Hypothalamus (tissue), 51 donors: ENCODE results near the gene CARMIL1.

Source experiments
- DNase-seq, 51 donors: peaks; one replicate each; lab custom pipeline; 2025; lab: John Stamatoyannopoulos, UW

CARMIL1 gene

GRCh38 chr6:25599516-25600085 lies 320.4 kb downstream of the CARMIL1 start:
- DNase-seq: no peak

GRCh38 chr6:25601800-25602673 lies 322.9 kb downstream of the CARMIL1 start:
- DNase-seq: peak in 1 of 51 donors; percentile 15

- DNase-seq: no peak
Measured at GRCh38 chr6:25602674-25602982, 323.5 kb downstream of the CARMIL1 start.

GRCh38 chr6:25603251-25603650 lies 324.1 kb downstream of the CARMIL1 start:
- no peak for DNase-seq

GRCh38 chr6:25606151-25606550 lies 327.0 kb downstream of the CARMIL1 start:
- DNase-seq: no peak

GRCh38 chr6:25608558-25609174 lies 329.5 kb downstream of the CARMIL1 start:
- DNase-seq: no peak

GRCh38 chr6:25612666-25613065 lies 333.5 kb downstream of the CARMIL1 start:
- no peak for DNase-seq

GRCh38 chr6:25613415-25613814 lies 334.2 kb downstream of the CARMIL1 start:
- no peak for DNase-seq

GRCh38 chr6:25614052-25614451 lies 334.9 kb downstream of the CARMIL1 start:
- DNase-seq: no peak

GRCh38 chr6:25615471-25615870 lies 336.3 kb downstream of the CARMIL1 start:
- DNase-seq: no peak

GRCh38 chr6:25617997-25618396 lies 338.8 kb downstream of the CARMIL1 start:
- DNase-seq: no peak

GRCh38 chr6:25619217-25619616 lies 340.0 kb downstream of the CARMIL1 start:
- no peak for DNase-seq

GRCh38 chr6:25620391-25620790 lies 341.2 kb downstream of the CARMIL1 start:
- DNase-seq: no peak

GRCh38 chr6:25623065-25623464 lies 343.9 kb downstream of the CARMIL1 start:
- no peak for DNase-seq

- DNase-seq: no peak
Measured at GRCh38 chr6:25623879-25624278, 344.7 kb downstream of the CARMIL1 start.

- DNase-seq: no peak
Measured at GRCh38 chr6:25627001-25627400, 347.8 kb downstream of the CARMIL1 start.

- no peak for DNase-seq
Measured at GRCh38 chr6:25628471-25629197, 349.5 kb downstream of the CARMIL1 start.

- no peak for DNase-seq
Measured at GRCh38 chr6:25629198-25629576, 350.0 kb downstream of the CARMIL1 start.

GRCh38 chr6:25630508-25631278 lies 351.5 kb downstream of the CARMIL1 start:
- no peak for DNase-seq

GRCh38 chr6:25635886-25636317 lies 356.7 kb downstream of the CARMIL1 start:
- DNase-seq: no peak

GRCh38 chr6:25637211-25637610 lies 358.0 kb downstream of the CARMIL1 start:
- no peak for DNase-seq
